Vagina (tissue), 2 donors: ENCODE data around the gene PEPD. TPM values are rescaled to one million over a fixed set of nuclear protein-coding genes. Genes with fewer than 3 reads are reported as not detected.

Experiments used
- DNase-seq, 2 donors: peaks; one replicate each; pipeline ENCODE4 v3.0.0-alpha.2; 2017; ENCODE audit errors: extremely low spot score in 2 of 2
- H3K27ac ChIP-seq: fragments of 200-600 bp; sonication (generic); one replicate; pipeline ENCODE4 v1.5.1; 2019
- H3K27me3 ChIP-seq: fragments of 200-600 bp; sonication (generic); one replicate; pipeline ENCODE4 v1.5.1; 2019
- H3K36me3 ChIP-seq, 2 donors: fragments of 200-600 bp; sonication (generic); one replicate each; pipeline ENCODE4 v1.5.1; 2017 to 2019
- H3K4me1 ChIP-seq: fragments of 200-600 bp; sonication (generic); one replicate; pipeline ENCODE4 v1.5.1; 2019
- H3K4me3 ChIP-seq, 2 donors: fragments of 200-600 bp; sonication (generic); 1 replicate in 1 of 2; 2 replicates in 1 of 2; pipeline ENCODE4 v1.5.1; 2016 to 2019
- H3K9me3 ChIP-seq: fragments of 200-600 bp; sonication (generic); one replicate; pipeline ENCODE4 v1.5.1; 2019
- POLR2A ChIP-seq, 2 donors: fragments of 450-650 bp; IDR thresholded peaks; one replicate each; pipeline ENCODE4 v1.6.1; 2017; ENCODE audit warnings: antibody characterized with exemption in 2 of 2, mild to moderate bottlenecking in 2 of 2, moderate library complexity in 2 of 2
- POLR2AphosphoS5 ChIP-seq, 2 donors: sonication (generic); formaldehyde crosslinking; IDR thresholded peaks; one replicate each; pipeline ENCODE4 v1.9.0; 2017; ENCODE audit warnings: antibody characterized with exemption in 2 of 2, mild to moderate bottlenecking in 2 of 2, low read depth in 1 of 2; ENCODE audit not compliant: insufficient read depth in 1 of 2
- intact Hi-C: fragments of 100-400 bp; cut with DNase I; formaldehyde crosslinking; loops from one replicate; pipeline ENCODE4 v1.15.1; 2023
- total RNA-seq: library from RNA; depleted of rRNA; stranded (reverse); fragments of >200 nt; gene quantifications from one replicate; pipeline ENCODE4 v1.2.3, GENCODE V29; 2016
- TF ChIP-seq, protein P1 (sequence below), 3 experiments: fragments of 450-650 bp in 2 of 3; fragments of 200-600 bp in 1 of 3; sonication (generic) in 1 of 3; IDR thresholded peaks; one replicate each; pipeline ENCODE4 v1.5.1; 2017 to 2019; ENCODE audit warnings: antibody characterized with exemption in 3 of 3, mild to moderate bottlenecking in 2 of 3, moderate library complexity in 2 of 3

Gene PEPD
- total RNA-seq, 1 donor from 2014 or later: 61.9 TPM

DNA sequence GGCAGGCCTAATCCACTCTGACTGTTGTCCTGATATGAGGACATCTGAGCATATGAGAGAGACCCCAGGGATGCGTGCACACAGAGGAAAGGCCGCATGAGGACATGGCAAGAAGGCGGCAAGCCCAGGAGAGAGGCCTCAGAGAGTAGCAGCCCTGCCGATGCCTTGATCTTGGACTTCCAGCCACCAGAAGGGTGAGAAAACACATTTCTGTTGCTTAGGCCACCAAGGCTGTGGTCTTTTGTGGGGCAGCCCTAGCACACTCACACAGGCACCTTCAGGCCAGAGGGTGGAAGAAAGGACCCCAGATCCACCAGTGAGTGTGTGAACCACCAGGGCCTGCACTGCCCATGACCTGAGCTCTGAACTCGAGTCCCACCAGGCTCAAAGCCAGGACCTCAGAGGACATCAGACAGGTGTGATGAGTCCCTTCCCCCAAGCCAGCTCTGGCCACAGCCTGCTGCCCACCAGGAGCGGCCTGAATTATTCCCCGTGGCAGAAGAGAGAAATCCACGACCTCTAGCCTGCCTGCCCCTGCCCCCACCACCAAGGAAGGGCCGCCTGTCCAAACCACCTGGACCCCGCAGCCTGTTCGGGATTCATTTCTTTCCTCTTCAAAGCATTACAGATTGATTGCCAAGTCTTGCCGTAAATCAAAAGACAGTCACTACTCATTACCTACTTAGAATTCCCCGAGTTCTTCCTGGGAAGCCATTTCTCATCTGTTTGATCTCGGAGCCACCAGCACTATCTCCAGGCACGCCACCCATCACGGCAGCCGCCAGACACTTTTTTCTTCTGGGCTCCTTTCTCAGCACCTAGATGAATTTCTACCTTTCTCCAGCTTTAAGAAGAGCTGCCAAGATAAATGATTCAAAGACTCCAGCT, 75.9 kb downstream of the PEPD start:
- H3K36me3 ChIP-seq: no peaks in the 10 kb centered on the region

DNA sequence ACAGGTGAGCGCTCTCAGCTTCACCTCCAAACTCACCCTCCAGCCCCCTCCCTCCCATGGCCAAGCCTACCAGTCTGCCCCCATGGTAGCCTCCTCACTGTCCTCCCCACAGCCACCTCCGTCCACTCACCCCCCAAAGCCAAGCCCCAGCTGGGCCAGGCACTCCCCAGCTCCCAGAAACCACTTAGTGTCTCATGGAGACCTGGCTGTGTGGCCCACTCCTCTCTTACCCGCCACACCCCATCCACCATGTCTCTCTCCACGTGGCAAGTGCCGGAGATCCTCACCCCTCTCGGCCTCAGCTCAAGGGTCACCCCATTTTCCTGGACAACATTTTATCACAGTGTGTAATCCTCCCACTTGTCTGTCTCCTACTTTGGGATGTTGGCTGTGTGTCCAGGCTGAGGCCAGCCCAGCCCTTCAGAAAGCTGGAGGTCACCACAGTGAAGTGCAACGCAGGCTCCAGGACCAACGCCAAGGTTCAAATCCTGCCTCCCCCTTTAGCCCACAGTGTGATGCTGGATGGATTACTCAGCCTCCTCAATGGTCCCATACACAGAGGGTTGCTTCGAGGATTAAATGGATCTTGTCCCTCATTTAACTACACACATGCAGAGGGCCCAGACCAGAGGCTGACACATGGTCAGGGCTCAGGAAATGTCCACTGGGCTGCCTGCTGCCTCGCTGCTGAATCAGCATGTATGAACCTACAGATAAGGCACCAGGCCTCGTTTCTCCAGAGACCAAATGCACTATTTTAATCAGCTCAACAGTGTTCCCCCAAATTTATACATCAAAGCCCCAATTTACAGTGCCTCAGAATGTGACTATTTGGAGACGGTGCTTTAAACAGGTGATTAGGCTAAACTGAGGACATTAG, 76.8 kb downstream of the PEPD start:
- Histone ChIP-seq H3K27me3 (no peaks in the 10 kb centered on the region), H3K9me3 (no peaks in the 10 kb centered on the region), H3K4me3 (no peak overlapping the region), H3K36me3 (no peaks in the 10 kb centered on the region), H3K4me1 (no peaks in the 10 kb centered on the region), H3K27ac (no peak overlapping the region)
- TF ChIP-seq POLR2AphosphoS5 (IDR thresholded peaks at IDR 0.05; ENCODE audit: insufficient read depth in 1 of 2, low read depth in 1 of 2): no peak
- no peak for TF ChIP-seq POLR2A (IDR thresholded peaks at IDR 0.05)
- TF ChIP-seq, protein P1, sequence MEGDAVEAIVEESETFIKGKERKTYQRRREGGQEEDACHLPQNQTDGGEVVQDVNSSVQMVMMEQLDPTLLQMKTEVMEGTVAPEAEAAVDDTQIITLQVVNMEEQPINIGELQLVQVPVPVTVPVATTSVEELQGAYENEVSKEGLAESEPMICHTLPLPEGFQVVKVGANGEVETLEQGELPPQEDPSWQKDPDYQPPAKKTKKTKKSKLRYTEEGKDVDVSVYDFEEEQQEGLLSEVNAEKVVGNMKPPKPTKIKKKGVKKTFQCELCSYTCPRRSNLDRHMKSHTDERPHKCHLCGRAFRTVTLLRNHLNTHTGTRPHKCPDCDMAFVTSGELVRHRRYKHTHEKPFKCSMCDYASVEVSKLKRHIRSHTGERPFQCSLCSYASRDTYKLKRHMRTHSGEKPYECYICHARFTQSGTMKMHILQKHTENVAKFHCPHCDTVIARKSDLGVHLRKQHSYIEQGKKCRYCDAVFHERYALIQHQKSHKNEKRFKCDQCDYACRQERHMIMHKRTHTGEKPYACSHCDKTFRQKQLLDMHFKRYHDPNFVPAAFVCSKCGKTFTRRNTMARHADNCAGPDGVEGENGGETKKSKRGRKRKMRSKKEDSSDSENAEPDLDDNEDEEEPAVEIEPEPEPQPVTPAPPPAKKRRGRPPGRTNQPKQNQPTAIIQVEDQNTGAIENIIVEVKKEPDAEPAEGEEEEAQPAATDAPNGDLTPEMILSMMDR (IDR thresholded peaks at IDR 0.05): no peak
- no peak for DNase-seq
- intact Hi-C loops: no loop called here

More for the DNA sequence above, 75.9 kb downstream of the PEPD start:
- Histone ChIP-seq H3K4me3 (no peak overlapping the region), H3K9me3 (no peaks in the 10 kb centered on the region), H3K27ac (no peak overlapping the region), H3K27me3 (no peaks in the 10 kb centered on the region), H3K4me1 (no peaks in the 10 kb centered on the region)
- intact Hi-C loops: no loop called here
- DNase-seq: no peak
- TF ChIP-seq POLR2AphosphoS5 (IDR thresholded peaks at IDR 0.05; ENCODE audit: insufficient read depth in 1 of 2, low read depth in 1 of 2): no peak
- TF ChIP-seq POLR2A (IDR thresholded peaks at IDR 0.05): no peak
- TF ChIP-seq, protein P1 (IDR thresholded peaks at IDR 0.05): no peak

DNA sequence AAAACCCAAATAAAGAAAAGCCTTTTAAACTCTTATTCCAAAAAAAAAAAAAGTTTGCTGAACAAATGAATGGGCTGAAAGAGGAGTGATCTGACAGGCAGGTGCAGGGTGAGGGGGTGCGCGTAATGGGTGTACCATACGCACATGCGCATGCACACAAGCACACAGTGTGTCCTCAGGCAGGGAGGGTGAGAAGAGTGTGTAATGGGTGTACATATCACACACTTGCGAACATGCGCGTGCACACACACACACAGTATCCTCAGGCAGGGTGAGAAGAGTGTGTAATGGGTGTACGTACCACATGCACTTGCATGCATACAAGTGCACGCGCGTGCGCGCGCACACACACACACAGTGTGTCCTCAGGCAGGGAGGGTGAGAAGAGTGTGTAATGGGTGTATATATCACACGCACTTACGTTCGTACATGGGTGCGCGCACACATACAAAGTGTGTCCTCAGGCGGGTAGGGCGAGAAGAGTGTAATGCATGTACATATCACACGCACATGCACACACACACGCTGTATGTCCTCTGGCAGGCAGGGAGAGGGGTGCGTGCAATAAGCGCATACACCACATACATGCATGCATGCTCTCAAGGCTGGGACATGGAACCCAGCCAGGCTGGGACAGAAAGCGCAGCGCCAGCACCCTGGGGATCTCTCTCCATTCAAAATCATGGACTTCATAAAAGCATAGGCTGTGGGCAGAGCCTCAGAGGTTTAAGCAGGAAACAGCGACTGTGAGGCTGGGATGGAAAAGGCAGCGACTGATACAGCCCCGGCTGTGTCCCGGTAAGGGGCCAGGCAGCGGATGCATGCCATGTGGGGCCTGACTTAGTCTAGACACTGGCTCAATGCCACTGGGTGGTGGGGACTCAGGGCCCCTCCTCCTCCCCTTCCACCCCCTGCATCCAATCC, 77.7 kb downstream of the PEPD start:
- TF ChIP-seq, protein P1 (IDR thresholded peaks at IDR 0.05): no peak
- TF ChIP-seq POLR2A (IDR thresholded peaks at IDR 0.05) (no peak), POLR2AphosphoS5 (IDR thresholded peaks at IDR 0.05; ENCODE audit: insufficient read depth in 1 of 2, low read depth in 1 of 2) (no peak)
- intact Hi-C loops: no loop called here
- no peaks in the 10 kb centered on the region for H3K36me3 ChIP-seq
- no peaks in the 10 kb centered on the region for H3K27me3 ChIP-seq
- H3K27ac ChIP-seq: no peak overlapping the region
- H3K4me3 ChIP-seq: no peak overlapping the region
- no peaks in the 10 kb centered on the region for H3K9me3 ChIP-seq
- H3K4me1 ChIP-seq: no peaks in the 10 kb centered on the region
- DNase-seq: no peak

DNA sequence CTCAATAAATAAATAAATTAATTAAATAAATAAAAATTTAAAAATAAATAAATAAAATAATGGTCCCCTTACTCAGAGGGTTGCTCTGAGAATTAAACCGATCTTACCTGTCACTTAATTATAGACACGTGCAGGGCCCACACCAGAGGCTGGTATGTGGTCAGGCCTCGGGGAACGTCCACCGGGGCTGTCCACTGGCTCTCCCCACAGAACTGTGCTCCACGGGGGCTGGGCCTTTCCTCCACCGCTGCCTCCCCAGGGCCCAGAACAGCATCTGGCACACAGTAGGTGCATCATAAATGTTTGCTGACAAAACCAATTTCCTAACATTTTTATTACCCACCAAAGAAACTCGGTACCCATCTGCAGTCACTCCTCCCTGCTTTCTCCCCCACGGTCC, 78.9 kb downstream of the PEPD start:
- no peaks in the 10 kb centered on the region for H3K4me1 ChIP-seq
- intact Hi-C loops: no loop called here
- no peak overlapping the region for H3K4me3 ChIP-seq
- H3K27ac ChIP-seq: no peak overlapping the region
- no peaks in the 10 kb centered on the region for H3K36me3 ChIP-seq
- no peak for DNase-seq
- no peaks in the 10 kb centered on the region for H3K9me3 ChIP-seq
- no peak for TF ChIP-seq POLR2AphosphoS5 (IDR thresholded peaks at IDR 0.05; ENCODE audit: insufficient read depth in 1 of 2, low read depth in 1 of 2)
- TF ChIP-seq, protein P1 (IDR thresholded peaks at IDR 0.05): no peak
- no peaks in the 10 kb centered on the region for H3K27me3 ChIP-seq
